Measurements from ENCODE around the gene MACC1. TPM values are rescaled to one million over a fixed set of nuclear protein-coding genes. Genes with fewer than 3 reads are reported as not detected.

Gene MACC1, protein sequence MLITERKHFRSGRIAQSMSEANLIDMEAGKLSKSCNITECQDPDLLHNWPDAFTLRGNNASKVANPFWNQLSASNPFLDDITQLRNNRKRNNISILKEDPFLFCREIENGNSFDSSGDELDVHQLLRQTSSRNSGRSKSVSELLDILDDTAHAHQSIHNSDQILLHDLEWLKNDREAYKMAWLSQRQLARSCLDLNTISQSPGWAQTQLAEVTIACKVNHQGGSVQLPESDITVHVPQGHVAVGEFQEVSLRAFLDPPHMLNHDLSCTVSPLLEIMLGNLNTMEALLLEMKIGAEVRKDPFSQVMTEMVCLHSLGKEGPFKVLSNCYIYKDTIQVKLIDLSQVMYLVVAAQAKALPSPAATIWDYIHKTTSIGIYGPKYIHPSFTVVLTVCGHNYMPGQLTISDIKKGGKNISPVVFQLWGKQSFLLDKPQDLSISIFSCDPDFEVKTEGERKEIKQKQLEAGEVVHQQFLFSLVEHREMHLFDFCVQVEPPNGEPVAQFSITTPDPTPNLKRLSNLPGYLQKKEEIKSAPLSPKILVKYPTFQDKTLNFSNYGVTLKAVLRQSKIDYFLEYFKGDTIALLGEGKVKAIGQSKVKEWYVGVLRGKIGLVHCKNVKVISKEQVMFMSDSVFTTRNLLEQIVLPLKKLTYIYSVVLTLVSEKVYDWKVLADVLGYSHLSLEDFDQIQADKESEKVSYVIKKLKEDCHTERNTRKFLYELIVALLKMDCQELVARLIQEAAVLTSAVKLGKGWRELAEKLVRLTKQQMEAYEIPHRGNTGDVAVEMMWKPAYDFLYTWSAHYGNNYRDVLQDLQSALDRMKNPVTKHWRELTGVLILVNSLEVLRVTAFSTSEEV
- under 1 TPM in 1 of 2 donors, not detected in 1; 0.26 TPM for total RNA-seq

DNA sequence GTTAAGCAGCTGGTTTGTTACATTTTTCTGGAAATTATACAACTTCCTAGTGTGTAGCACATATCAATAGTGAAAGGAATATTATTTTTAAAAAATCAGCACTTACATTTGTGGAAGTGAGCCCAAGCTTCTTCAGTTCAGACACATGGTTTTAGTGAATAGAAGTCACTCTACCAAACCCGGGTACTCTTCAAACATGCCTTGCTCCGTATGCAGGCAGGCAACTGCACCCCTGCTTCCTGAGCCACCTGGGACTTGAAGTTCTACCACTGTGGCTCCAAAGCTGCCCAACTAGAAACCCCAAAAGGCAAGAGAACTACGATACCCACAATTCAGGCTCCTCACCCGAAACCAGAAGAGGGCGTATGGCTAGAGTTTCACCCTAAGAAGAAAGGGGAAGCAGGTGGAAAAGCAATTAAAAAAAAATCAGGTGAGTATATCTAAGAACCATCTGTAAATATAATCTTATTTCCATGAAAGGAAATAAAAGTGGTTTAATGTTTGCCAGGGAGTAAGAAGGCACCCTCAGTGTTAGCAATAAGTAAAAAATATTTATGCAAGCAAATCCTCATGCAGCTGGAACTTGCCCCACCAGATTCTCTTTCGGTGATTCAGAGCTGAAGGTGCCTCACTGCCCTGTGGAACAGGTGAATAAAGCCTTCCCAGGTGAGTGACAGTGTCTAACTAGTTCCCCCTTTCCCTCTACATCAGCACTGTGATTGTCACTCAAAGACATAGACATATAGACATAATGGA is at the start of gene MACC1:
MACC1 (minus strand) TSS at position 192 of the 756 bp plus-strand sequence. CDS start 55,522 bp downstream, outside the sequence.
- Histone ChIP-seq H3K36me3 (no peaks in the 10 kb centered on the region), H3K9me3 (no peaks in the 10 kb centered on the region), H3K27me3 (no peaks in the 10 kb centered on the region), H3K27ac (no peak within 1 kb of the TSS), H3K4me3 (no peak within 1 kb of the TSS), H3K4me1 (no peaks in the 10 kb centered on the region)
- no peak for DNase-seq (ENCODE audit: low spot score)
- TF ChIP-seq, protein P1, sequence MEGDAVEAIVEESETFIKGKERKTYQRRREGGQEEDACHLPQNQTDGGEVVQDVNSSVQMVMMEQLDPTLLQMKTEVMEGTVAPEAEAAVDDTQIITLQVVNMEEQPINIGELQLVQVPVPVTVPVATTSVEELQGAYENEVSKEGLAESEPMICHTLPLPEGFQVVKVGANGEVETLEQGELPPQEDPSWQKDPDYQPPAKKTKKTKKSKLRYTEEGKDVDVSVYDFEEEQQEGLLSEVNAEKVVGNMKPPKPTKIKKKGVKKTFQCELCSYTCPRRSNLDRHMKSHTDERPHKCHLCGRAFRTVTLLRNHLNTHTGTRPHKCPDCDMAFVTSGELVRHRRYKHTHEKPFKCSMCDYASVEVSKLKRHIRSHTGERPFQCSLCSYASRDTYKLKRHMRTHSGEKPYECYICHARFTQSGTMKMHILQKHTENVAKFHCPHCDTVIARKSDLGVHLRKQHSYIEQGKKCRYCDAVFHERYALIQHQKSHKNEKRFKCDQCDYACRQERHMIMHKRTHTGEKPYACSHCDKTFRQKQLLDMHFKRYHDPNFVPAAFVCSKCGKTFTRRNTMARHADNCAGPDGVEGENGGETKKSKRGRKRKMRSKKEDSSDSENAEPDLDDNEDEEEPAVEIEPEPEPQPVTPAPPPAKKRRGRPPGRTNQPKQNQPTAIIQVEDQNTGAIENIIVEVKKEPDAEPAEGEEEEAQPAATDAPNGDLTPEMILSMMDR (IDR thresholded peaks at IDR 0.05) = peak in 1 of 2 donors; percentile 20

DNA sequence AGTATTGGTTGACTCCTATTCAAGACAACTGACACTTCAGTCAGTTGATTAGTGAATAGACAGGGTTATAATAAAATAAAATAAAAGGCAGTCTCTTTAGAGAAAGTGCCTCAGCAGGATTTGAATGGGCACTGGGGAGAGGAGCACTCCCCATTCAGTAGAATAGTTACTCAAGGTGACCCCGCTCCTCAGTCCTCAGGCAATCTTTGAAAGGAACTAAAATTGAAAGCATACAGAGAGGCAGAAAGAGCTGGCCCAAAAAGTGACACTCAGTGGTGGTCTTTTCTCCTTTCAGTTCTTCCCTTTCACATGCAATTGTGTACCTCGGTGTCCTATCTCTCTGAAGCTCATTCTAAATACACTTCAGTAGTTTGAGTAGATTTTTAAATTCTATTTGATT is 47.4 kb upstream of the MACC1 start:
- no peak overlapping the region for H3K4me3 ChIP-seq
- H3K9me3 ChIP-seq = no peaks in the 10 kb centered on the region
- H3K4me1 ChIP-seq = no peaks in the 10 kb centered on the region
- no peak overlapping the region for H3K27ac ChIP-seq
- no peak for DNase-seq (ENCODE audit: low spot score)
- TF ChIP-seq, protein P1 (IDR thresholded peaks at IDR 0.05) = no peak
- no peaks in the 10 kb centered on the region for H3K27me3 ChIP-seq
- no peaks in the 10 kb centered on the region for H3K36me3 ChIP-seq

DNA sequence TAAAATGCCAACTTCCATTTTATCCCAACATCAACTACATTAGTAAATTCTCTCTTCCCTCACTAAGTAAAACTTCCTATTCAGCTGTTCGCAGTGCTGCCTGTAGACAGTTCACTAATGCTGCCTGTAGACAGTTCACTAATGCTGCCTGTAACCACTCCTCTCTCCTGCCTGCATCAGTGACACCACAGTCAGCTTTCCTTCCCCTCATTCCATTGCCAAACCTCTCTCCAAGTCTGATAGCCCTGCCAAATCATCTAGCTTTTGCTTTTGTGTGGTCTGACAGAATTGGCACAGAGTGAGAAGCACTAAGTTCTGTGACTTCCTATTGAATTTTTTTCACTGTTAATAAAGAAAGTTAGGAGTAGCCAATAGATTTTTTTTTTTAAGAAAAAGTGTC is 43.0 kb upstream of the MACC1 start:
- no peak overlapping the region for H3K27ac ChIP-seq
- H3K27me3 ChIP-seq = no peaks in the 10 kb centered on the region
- no peaks in the 10 kb centered on the region for H3K4me1 ChIP-seq
- TF ChIP-seq, protein P1 (IDR thresholded peaks at IDR 0.05) = no peak
- no peaks in the 10 kb centered on the region for H3K9me3 ChIP-seq
- no peaks in the 10 kb centered on the region for H3K36me3 ChIP-seq
- DNase-seq (ENCODE audit: low spot score) = no peak
- no peak overlapping the region for H3K4me3 ChIP-seq

DNA sequence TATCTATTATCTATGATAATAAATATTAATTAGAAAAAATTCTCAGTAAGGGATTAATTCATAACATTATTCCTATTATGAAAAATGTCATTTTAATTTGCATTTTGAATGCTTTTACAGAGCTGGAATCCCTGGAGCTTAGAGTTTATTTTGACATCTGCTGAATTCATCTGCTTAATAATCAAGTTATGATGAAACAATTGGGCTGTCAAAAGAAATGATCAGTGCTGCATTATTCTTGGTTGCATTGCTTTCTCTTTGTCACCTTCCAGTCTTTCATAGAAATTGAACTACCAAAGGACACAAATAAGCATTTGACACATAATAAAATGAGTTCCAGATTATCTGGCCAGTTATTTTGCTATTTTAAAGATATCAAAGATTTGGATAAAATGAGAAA is 40.0 kb upstream of the MACC1 start:
- no peaks in the 10 kb centered on the region for H3K9me3 ChIP-seq
- H3K27ac ChIP-seq = no peak overlapping the region
- H3K4me1 ChIP-seq = no peaks in the 10 kb centered on the region
- DNase-seq (ENCODE audit: low spot score) = no peak
- TF ChIP-seq, protein P1 (IDR thresholded peaks at IDR 0.05) = no peak
- no peak overlapping the region for H3K4me3 ChIP-seq
- no peaks in the 10 kb centered on the region for H3K36me3 ChIP-seq
- H3K27me3 ChIP-seq = no peaks in the 10 kb centered on the region

DNA sequence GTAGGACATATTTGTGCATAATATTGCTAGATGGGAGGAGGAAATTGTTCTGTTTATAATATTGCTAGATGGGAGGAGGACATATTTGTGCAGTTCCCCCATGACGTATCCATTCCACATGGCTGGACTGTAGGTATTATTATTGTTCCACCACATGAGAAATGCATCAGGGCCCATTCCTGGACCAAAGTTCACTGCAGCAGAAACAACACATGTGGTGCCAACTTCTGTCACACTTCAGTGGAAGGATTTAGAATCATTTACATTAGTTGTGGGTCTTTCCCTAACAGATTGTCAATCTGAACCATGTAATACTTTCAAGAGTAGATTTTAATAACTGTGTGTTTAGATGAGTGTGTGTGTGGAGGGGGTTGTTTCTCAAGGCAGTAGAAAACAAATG is 32.7 kb upstream of the MACC1 start:
- H3K4me1 ChIP-seq = no peaks in the 10 kb centered on the region
- H3K9me3 ChIP-seq = no peaks in the 10 kb centered on the region
- TF ChIP-seq, protein P1 (IDR thresholded peaks at IDR 0.05) = no peak
- no peak for DNase-seq (ENCODE audit: low spot score)
- no peaks in the 10 kb centered on the region for H3K36me3 ChIP-seq
- no peaks in the 10 kb centered on the region for H3K27me3 ChIP-seq
- H3K4me3 ChIP-seq = no peak overlapping the region
- no peak overlapping the region for H3K27ac ChIP-seq
